ENCODE measurements around the gene SPR.

- TF ChIP-seq CTCF (IDR thresholded peaks at IDR 0.05; ENCODE audit: low read length), result no peak
- TF ChIP-seq EZH2 (IDR thresholded peaks at IDR 0.05; ENCODE audit: borderline replicate concordance, low read length), result no peak
Measured at GRCh38 chr2:72891091-72891818, 4.0 kb downstream of the SPR start.

Measured in OCI-LY1 (cell line).